Common myeloid progenitor, CD34-positive (primary cell): ENCODE data around the gene P2RY14.
A peak's percentile ranks its signal among the peaks of the same experiment; 100 is the strongest.

Experiments used
- CTCF ChIA-PET: fragments of 350-600 bp; sonication (Branson Sonifier 250); formaldehyde crosslinking; loops from one replicate; lab custom pipeline; 2021; ENCODE audit warnings: antibody characterized with exemption; lab: Charles Lee
- POLR2A ChIA-PET: fragments of 350-600 bp; sonication (Branson Sonifier 250); formaldehyde crosslinking; loops from one replicate; lab custom pipeline; 2021; ENCODE audit warnings: antibody characterized with exemption; lab: Charles Lee
- DNase-seq, 3 donors: peaks; one replicate each; pipeline versions ENCODE4 v3.0.0 to v3.0.0-alpha.2; 2013
- H3K27ac ChIP-seq, 2 experiments: 1 replicate in 1 of 2; 2 replicates in 1 of 2; pipeline ENCODE4 v1.7.0; 2013; ENCODE audit warnings: inconsistent platforms in 2 of 2, low read length in 2 of 2, mild to moderate bottlenecking in 2 of 2, low read depth in 1 of 2, moderate library complexity in 1 of 2; ENCODE audit not compliant: severe bottlenecking in 2 of 2, insufficient read depth in 1 of 2, poor library complexity in 1 of 2
- H3K27me3 ChIP-seq, 5 experiments: replicated peaks in 2 of 5; 1 replicate in 3 of 5; 2 replicates in 2 of 5; pipeline versions ENCODE4 v1.6.1 to v1.7.0; 2013; ENCODE audit warnings: low read length in 4 of 5, mild to moderate bottlenecking in 2 of 5, moderate library complexity in 2 of 5, inconsistent platforms in 1 of 5; ENCODE audit not compliant: insufficient read depth in 5 of 5, control insufficient read depth in 4 of 5
- H3K36me3 ChIP-seq, 4 experiments: 1 replicate in 2 of 4; 2 replicates in 2 of 4; pipeline versions ENCODE4 v1.6.1 to v1.7.0; 2013; ENCODE audit warnings: low read length in 3 of 4, control low read depth in 1 of 4, mild to moderate bottlenecking in 1 of 4; ENCODE audit not compliant: control insufficient read depth in 4 of 4, insufficient read depth in 4 of 4
- H3K4me1 ChIP-seq, 4 experiments: 1 replicate in 3 of 4; 2 replicates in 1 of 4; pipeline versions ENCODE4 v1.6.1 to v1.7.1; 2013; ENCODE audit warnings: low read length in 3 of 4, mild to moderate bottlenecking in 3 of 4, control low read depth in 1 of 4, inconsistent platforms in 1 of 4, moderate library complexity in 1 of 4; ENCODE audit not compliant: control insufficient read depth in 4 of 4, insufficient read depth in 4 of 4; ENCODE audit errors: control extremely low read depth in 1 of 4
- H3K4me3 ChIP-seq, 7 experiments: 1 replicate in 4 of 7; 2 replicates in 3 of 7; pipeline versions ENCODE4 v1.5.1 to v1.7.0; 2013; ENCODE audit warnings: mild to moderate bottlenecking in 7 of 7, low read length in 6 of 7, moderate library complexity in 6 of 7, inconsistent platforms in 2 of 7, low read depth in 2 of 7, control low read depth in 1 of 7; ENCODE audit not compliant: insufficient read depth in 4 of 7, control insufficient read depth in 1 of 7; ENCODE audit errors: extremely low read depth in 1 of 7
- H3K9me3 ChIP-seq, 5 experiments: 1 replicate in 4 of 5; 2 replicates in 1 of 5; pipeline versions ENCODE4 v1.6.1 to v1.7.1; 2013; ENCODE audit warnings: low read length in 4 of 5, mild to moderate bottlenecking in 2 of 5, inconsistent platforms in 1 of 5, low read depth in 1 of 5, moderate library complexity in 1 of 5; ENCODE audit not compliant: control insufficient read depth in 4 of 5, insufficient read depth in 2 of 5; ENCODE audit errors: control extremely low read depth in 1 of 5
- WGBS: methylation state at CpG from one replicate; pipeline ENCODE4 v1.1.5; 2013; ENCODE audit not compliant: insufficient coverage; 5-methylcytosine and 5-hydroxymethylcytosine counted together

Gene P2RY14

GRCh38 chr3:151267066-151267465, 11.3 kb downstream of the P2RY14 start:
- DNase-seq = no peak
- WGBS = no CpG with 5 or more reads among the region's 1 CpG
- CTCF ChIA-PET = interaction anchor here (1.0 to 4.0 kb wide), 7 partner anchors 9 to 99 kb away, joined by 3 to 23 read pairs (median 5); no protein-coding TSS in a partner anchor

GRCh38 chr3:151265866-151266265, 12.5 kb downstream of the P2RY14 start:
- no peaks in the 10 kb centered on the region for H3K27me3 ChIP-seq
- peak overlapping the region in 1 of 7 experiments; percentile 35 for H3K4me3 ChIP-seq
- H3K9me3 ChIP-seq = no peaks in the 10 kb centered on the region
- peaks cover 17 to 47% (median 37%) of the 10 kb centered on the region in 4 experiments for H3K4me1 ChIP-seq
- H3K27ac ChIP-seq = peak overlapping the region; percentile 95 to 98
- peaks cover 0 to 19% (median 4%) of the 10 kb centered on the region in 4 experiments for H3K36me3 ChIP-seq
- ChIA-PET CTCF (interaction anchor here (1.0 to 4.0 kb wide), 4 partner anchors 9 to 37 kb away, joined by 3 to 23 read pairs (median 3); no protein-coding TSS in a partner anchor), POLR2A (interaction anchor here (1.0 kb wide), 1 partner anchor 12 kb away, joined by 3 read pairs; the partner anchor contains the start of gene P2RY14)
- 66% methylated on average over 3 of the region's 5 CpGs for WGBS
- peak; percentile 91 to 98 (median 97) for DNase-seq

More at GRCh38 chr3:151267066-151267465, 11.3 kb downstream of the P2RY14 start:
- Histone ChIP-seq H3K4me3 (no peak overlapping the region), H3K27me3 (no peaks in the 10 kb centered on the region), H3K36me3 (peaks cover 0 to 10% (median 0%) of the 10 kb centered on the region in 4 experiments), H3K4me1 (peaks cover 17 to 47% (median 37%) of the 10 kb centered on the region in 4 experiments), H3K9me3 (no peaks in the 10 kb centered on the region), H3K27ac (no peak overlapping the region)
- POLR2A ChIA-PET = no interaction called here

GRCh38 chr3:151265166-151265565, 13.2 kb downstream of the P2RY14 start:
- WGBS = 61% methylated on average over 3 of the region's 5 CpGs
- Histone ChIP-seq H3K27ac (peak overlapping the region; percentile 95 to 98), H3K36me3 (peaks cover 0 to 25% (median 7%) of the 10 kb centered on the region in 4 experiments), H3K9me3 (no peaks in the 10 kb centered on the region), H3K4me1 (peaks cover 17 to 47% (median 37%) of the 10 kb centered on the region in 4 experiments), H3K4me3 (no peak overlapping the region), H3K27me3 (no peaks in the 10 kb centered on the region)
- ChIA-PET POLR2A (interaction anchor here (1.0 kb wide), 1 partner anchor 13 kb away, joined by 3 read pairs; the partner anchor contains the start of gene P2RY14), CTCF (interaction anchor here (1.0 to 4.0 kb wide), 4 partner anchors 9 to 36 kb away, joined by 3 to 23 read pairs (median 10); partner anchors contain the start of gene P2RY14)
- DNase-seq = peak in 1 of 3 donors; percentile 15

- WGBS = no CpG with 5 or more reads among the region's 1 CpG
- no peak overlapping the region for H3K4me3 ChIP-seq
- peak overlapping the region; percentile 95 to 98 for H3K27ac ChIP-seq
- H3K36me3 ChIP-seq = peaks cover 0 to 25% (median 9%) of the 10 kb centered on the region in 4 experiments
- POLR2A ChIA-PET = no interaction called here
- CTCF ChIA-PET = interaction anchor here (0.8 to 3.8 kb wide), 6 partner anchors 10 to 37 kb away, joined by 3 to 18 read pairs (median 6); partner anchors contain the start of gene P2RY14
- H3K4me1 ChIP-seq = peaks cover 17 to 47% (median 37%) of the 10 kb centered on the region in 4 experiments
- no peaks in the 10 kb centered on the region for H3K27me3 ChIP-seq
- DNase-seq = peak in 1 of 3 donors; percentile 25
- no peaks in the 10 kb centered on the region for H3K9me3 ChIP-seq
Observed at GRCh38 chr3:151264605-151265004, 13.7 kb downstream of the P2RY14 start.

- POLR2A ChIA-PET = no interaction called here
Observed at GRCh38 chr3:151262871-151263525, 15.3 kb downstream of the P2RY14 start.

GRCh38 chr3:151259664-151260063, 18.7 kb downstream of the P2RY14 start:
- CTCF ChIA-PET = interaction anchor here (0.9 to 2.7 kb wide), 5 partner anchors 10 to 32 kb away, joined by 3 to 11 read pairs (median 4); no protein-coding TSS in a partner anchor
- WGBS = 100% methylated on average over 1 of the region's 3 CpGs
- DNase-seq = no peak
- Histone ChIP-seq H3K27ac (no peak overlapping the region), H3K36me3 (peaks cover 0 to 27% (median 10%) of the 10 kb centered on the region in 4 experiments), H3K4me1 (peaks cover 2 to 12% (median 7%) of the 10 kb centered on the region in 4 experiments), H3K27me3 (no peaks in the 10 kb centered on the region), H3K4me3 (no peak overlapping the region), H3K9me3 (no peaks in the 10 kb centered on the region)
- POLR2A ChIA-PET = no interaction called here

More at GRCh38 chr3:151262871-151263525, 15.3 kb downstream of the P2RY14 start:
- WGBS = 82% methylated on average over 7 of the region's 8 CpGs
- no peak for DNase-seq
- H3K27ac ChIP-seq = peak overlapping the region in 1 of 2 experiments; percentile 41
- no peaks in the 10 kb centered on the region for H3K27me3 ChIP-seq
- no peak overlapping the region for H3K4me3 ChIP-seq
- CTCF ChIA-PET = interaction anchor here (0.9 to 3.8 kb wide), 8 partner anchors 9 to 95 kb away, joined by 3 to 18 read pairs (median 5); partner anchors contain the start of gene P2RY14
- H3K9me3 ChIP-seq = no peaks in the 10 kb centered on the region
- peaks cover 17 to 38% (median 30%) of the 10 kb centered on the region in 4 experiments for H3K4me1 ChIP-seq
- H3K36me3 ChIP-seq = peaks cover 0 to 25% (median 11%) of the 10 kb centered on the region in 4 experiments
